ENCODE data around the gene NPEPPS.

DNA sequence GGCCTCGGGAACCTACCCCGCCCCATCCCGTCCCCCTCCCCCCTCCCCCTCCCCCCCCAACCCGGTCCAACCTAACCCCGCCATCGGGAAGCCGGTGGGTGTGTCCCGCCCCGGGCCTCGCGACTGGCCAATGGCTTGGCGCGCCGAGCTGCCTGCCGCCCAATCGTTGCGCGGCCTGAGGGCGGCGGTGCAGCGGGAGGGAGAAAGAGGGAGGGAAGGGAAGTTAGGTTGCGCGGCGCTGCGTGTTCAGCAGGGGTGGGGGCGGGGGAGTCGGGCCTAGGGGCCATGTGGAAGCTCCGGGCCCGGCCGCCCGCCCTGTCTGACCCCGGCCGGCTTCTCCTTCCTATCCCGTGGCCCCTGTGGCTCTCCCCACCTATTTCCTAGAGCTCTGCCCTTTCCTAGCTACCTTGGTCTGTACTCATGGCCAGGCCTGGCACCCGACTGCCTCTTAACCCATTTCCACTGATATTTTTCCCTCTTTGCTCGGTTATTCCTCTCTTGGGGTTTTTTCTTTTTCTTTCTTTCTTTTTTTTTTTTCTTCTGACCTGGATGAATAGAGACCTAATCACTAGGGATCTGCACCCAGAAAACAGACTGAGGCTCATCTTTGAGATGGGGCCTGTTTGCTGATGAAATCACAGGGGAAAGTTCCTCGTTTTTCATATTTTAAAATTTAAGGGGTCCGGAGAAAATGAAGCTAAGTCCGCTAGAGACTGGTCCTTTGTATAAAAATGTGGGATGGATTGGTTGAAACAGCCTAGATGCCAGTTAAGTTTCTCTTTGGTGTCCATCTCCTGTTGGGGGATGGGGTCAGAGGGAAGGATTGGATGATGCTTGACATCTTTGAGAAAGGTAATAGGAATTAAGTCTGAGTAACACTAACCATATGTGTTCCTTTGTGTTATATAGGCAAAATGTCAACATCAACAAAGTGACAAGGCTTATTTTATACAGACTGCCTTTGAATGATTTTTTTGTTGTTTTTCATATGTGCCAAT lies 119.9 kb downstream of the NPEPPS start:
- TF ChIP-seq, protein P1, sequence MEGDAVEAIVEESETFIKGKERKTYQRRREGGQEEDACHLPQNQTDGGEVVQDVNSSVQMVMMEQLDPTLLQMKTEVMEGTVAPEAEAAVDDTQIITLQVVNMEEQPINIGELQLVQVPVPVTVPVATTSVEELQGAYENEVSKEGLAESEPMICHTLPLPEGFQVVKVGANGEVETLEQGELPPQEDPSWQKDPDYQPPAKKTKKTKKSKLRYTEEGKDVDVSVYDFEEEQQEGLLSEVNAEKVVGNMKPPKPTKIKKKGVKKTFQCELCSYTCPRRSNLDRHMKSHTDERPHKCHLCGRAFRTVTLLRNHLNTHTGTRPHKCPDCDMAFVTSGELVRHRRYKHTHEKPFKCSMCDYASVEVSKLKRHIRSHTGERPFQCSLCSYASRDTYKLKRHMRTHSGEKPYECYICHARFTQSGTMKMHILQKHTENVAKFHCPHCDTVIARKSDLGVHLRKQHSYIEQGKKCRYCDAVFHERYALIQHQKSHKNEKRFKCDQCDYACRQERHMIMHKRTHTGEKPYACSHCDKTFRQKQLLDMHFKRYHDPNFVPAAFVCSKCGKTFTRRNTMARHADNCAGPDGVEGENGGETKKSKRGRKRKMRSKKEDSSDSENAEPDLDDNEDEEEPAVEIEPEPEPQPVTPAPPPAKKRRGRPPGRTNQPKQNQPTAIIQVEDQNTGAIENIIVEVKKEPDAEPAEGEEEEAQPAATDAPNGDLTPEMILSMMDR (conservative IDR thresholded peaks at IDR 0.05): no peak
- TF ChIP-seq ZFX (IDR thresholded peaks at IDR 0.05): peak; percentile 77
